Activated CD8-positive, alpha-beta memory T cell treated with anti-CD3 and anti-CD28 coated beads for 48 hours (primary cell): ENCODE measurements around the gene LOXHD1.

ENCODE experiments used
- DNase-seq, 3 experiments: peaks; one replicate each; pipeline ENCODE4 v3.0.0-alpha.2; 2020; ENCODE audit warnings: low read depth in 2 of 3, low spot score in 2 of 3

Gene LOXHD1

GRCh38 chr18:46458472-46458871 is 198.5 kb downstream of the LOXHD1 start:
- no peak for DNase-seq

- DNase-seq, result no peak
Measured at GRCh38 chr18:46456691-46457090, 200.3 kb downstream of the LOXHD1 start.

- no peak for DNase-seq
Measured at GRCh38 chr18:46452820-46453219, 204.2 kb downstream of the LOXHD1 start.

- no peak for DNase-seq
Measured at GRCh38 chr18:46449499-46449898, 207.5 kb downstream of the LOXHD1 start.

- no peak for DNase-seq
Measured at GRCh38 chr18:46449033-46449432, 208.0 kb downstream of the LOXHD1 start.

- DNase-seq, result no peak
Measured at GRCh38 chr18:46448347-46448746, 208.7 kb downstream of the LOXHD1 start.

- DNase-seq, result no peak
Measured at GRCh38 chr18:46447792-46448191, 209.2 kb downstream of the LOXHD1 start.

- DNase-seq, result no peak
Measured at GRCh38 chr18:46447323-46447722, 209.7 kb downstream of the LOXHD1 start.

- no peak for DNase-seq
Measured at GRCh38 chr18:46445522-46446313, 211.3 kb downstream of the LOXHD1 start.

GRCh38 chr18:46439037-46439436 is 218.0 kb downstream of the LOXHD1 start:
- no peak for DNase-seq

- DNase-seq, result no peak
Measured at GRCh38 chr18:46437061-46437460, 220.0 kb downstream of the LOXHD1 start.

- DNase-seq, result no peak
Measured at GRCh38 chr18:46436621-46437020, 220.4 kb downstream of the LOXHD1 start.

GRCh38 chr18:46435031-46435430 is 222.0 kb downstream of the LOXHD1 start:
- no peak for DNase-seq

GRCh38 chr18:46434629-46435028 is 222.4 kb downstream of the LOXHD1 start:
- no peak for DNase-seq

GRCh38 chr18:46433121-46433826 is 223.7 kb downstream of the LOXHD1 start:
- no peak for DNase-seq

GRCh38 chr18:46431522-46432171 is 225.4 kb downstream of the LOXHD1 start:
- no peak for DNase-seq

GRCh38 chr18:46429649-46430224 is 227.3 kb downstream of the LOXHD1 start:
- DNase-seq, result no peak

GRCh38 chr18:46429130-46429529 is 227.9 kb downstream of the LOXHD1 start:
- DNase-seq, result no peak

- DNase-seq, result no peak
Measured at GRCh38 chr18:46428368-46428767, 228.7 kb downstream of the LOXHD1 start.

GRCh38 chr18:46427216-46427995 is 229.6 kb downstream of the LOXHD1 start:
- no peak for DNase-seq
